ENCODE data around the gene SELENOP.

DNA sequence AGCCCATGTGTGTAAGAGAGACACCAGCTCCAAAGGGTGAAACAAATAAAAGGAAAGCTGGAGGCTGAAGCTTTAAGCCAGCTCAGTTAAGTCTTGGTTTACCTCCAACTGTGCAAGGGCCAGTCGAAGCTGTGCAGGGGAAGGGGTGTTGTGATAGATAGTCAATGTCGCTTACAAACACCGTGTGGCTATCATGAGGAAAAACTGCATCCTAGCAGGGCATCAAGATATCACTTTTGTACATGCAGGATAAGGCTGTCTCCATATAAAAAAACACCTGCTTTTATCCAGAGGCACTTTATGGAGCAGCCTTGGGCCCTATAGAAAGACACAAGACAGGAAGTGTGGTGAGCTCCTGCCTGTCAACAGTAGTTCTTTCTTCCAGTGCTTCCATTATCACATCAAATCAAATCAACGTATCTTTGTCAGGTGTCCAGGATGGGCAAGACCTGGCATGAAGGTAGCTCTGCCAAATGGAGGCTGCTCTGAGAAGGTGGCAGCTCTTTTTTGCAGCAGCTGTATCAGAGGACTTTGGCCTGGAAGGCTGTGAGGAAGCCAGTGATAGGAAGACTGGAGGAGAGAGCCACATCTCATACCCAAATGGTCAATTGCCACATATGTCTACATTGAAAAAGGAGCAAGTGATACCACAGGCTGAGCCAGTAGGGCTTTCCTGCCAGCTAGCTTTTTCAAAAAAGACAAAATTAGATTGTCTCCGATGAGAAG is 29.3 kb upstream of the SELENOP start:
- TF ChIP-seq, protein P1, sequence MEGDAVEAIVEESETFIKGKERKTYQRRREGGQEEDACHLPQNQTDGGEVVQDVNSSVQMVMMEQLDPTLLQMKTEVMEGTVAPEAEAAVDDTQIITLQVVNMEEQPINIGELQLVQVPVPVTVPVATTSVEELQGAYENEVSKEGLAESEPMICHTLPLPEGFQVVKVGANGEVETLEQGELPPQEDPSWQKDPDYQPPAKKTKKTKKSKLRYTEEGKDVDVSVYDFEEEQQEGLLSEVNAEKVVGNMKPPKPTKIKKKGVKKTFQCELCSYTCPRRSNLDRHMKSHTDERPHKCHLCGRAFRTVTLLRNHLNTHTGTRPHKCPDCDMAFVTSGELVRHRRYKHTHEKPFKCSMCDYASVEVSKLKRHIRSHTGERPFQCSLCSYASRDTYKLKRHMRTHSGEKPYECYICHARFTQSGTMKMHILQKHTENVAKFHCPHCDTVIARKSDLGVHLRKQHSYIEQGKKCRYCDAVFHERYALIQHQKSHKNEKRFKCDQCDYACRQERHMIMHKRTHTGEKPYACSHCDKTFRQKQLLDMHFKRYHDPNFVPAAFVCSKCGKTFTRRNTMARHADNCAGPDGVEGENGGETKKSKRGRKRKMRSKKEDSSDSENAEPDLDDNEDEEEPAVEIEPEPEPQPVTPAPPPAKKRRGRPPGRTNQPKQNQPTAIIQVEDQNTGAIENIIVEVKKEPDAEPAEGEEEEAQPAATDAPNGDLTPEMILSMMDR (conservative IDR thresholded peaks at IDR 0.05 in 1 of 2, IDR thresholded peaks at IDR 0.05 in 1 of 2; ENCODE audit: extremely low read depth in 1 of 2, insufficient read depth in 1 of 2, low read depth in 1 of 2, low read length in 2 of 2), result no peak
- no peak for TF ChIP-seq EZH2 (IDR thresholded peaks at IDR 0.05; ENCODE audit: borderline replicate concordance, low read length)
